ENCODE results near the gene SRPX2. TPM values are rescaled to one million over a fixed set of nuclear protein-coding genes. Genes with fewer than 3 reads are reported as not detected.

Gene SRPX2
- total RNA-seq, 4 donors from 2014 or later: 7.4 to 23.8 (median 15.1) TPM

DNA sequence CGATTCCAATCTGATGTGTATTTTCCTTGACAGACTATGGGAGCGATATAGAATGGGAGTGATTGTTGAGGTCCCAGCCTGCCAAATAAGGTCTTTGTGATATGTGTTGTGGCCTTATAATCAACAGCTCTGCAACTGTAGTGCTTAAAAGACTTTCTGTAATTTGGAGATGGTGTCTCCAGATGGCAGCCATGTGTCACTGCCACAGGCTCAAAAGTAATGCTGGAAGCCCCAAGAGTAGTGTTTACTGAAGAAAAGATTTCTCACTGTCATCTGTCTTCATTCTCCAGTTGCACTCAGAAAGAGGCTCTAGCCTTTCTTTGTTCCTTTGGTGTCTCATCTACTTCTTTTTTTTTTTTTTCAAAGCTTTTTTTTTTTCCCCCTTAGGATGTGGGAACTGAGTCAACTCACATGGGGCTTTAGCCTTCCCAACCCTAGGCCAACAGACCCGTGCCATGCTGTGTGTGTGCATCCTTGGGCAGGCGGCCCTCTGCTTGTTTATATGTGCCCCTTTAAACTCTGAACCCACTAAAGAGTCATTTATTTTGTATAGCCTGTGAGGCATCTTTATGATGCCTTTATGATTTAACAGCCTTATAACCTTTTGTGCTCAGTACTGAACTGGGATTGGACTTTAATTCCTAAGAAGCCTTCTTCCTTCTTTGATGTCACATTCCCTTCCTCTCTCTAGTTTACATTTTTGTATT, 15.6 kb downstream of the SRPX2 start:
- Histone ChIP-seq H3K27ac (no peak overlapping the region), H3K27me3 (no peaks in the 10 kb centered on the region), H3K4me3 (no peak overlapping the region), H3K4me1 (no peaks in the 10 kb centered on the region), H3K36me3 (no peaks in the 10 kb centered on the region), H3K9me3 (no peaks in the 10 kb centered on the region)
- no peak for TF ChIP-seq POLR2A (IDR thresholded peaks at IDR 0.05)
- TF ChIP-seq, protein P1, sequence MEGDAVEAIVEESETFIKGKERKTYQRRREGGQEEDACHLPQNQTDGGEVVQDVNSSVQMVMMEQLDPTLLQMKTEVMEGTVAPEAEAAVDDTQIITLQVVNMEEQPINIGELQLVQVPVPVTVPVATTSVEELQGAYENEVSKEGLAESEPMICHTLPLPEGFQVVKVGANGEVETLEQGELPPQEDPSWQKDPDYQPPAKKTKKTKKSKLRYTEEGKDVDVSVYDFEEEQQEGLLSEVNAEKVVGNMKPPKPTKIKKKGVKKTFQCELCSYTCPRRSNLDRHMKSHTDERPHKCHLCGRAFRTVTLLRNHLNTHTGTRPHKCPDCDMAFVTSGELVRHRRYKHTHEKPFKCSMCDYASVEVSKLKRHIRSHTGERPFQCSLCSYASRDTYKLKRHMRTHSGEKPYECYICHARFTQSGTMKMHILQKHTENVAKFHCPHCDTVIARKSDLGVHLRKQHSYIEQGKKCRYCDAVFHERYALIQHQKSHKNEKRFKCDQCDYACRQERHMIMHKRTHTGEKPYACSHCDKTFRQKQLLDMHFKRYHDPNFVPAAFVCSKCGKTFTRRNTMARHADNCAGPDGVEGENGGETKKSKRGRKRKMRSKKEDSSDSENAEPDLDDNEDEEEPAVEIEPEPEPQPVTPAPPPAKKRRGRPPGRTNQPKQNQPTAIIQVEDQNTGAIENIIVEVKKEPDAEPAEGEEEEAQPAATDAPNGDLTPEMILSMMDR (IDR thresholded peaks at IDR 0.05): no peak
- intact Hi-C loops (cut with DNase I; ENCODE audit: low total_unique reads): no loop called here
- DNase-seq: no peak

DNA sequence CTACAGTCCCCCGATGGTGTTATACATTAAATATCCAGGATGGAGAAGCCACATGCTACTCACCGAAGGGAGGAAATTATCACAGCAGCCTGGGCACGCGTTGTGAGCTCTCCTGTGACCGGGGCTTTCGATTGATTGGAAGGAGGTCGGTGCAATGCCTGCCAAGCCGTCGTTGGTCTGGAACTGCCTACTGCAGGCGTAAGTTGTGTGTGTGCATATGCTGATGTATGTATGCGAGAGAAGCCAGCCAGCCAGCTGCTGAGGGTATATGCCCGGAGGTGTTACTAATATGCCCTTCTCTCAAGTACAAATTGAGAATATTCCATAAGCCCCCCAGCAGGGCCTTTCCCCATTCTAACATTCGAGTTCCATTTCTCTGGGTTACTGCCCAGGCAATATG, 18.2 kb downstream of the SRPX2 start:
- no peak overlapping the region for H3K27ac ChIP-seq
- H3K36me3 ChIP-seq: no peaks in the 10 kb centered on the region
- no peaks in the 10 kb centered on the region for H3K27me3 ChIP-seq
- TF ChIP-seq, protein P1 (IDR thresholded peaks at IDR 0.05): no peak
- no peak for TF ChIP-seq POLR2A (IDR thresholded peaks at IDR 0.05)
- intact Hi-C loops (cut with DNase I; ENCODE audit: low total_unique reads): no loop called here
- DNase-seq: no peak
- H3K9me3 ChIP-seq: no peaks in the 10 kb centered on the region
- no peak overlapping the region for H3K4me3 ChIP-seq
- no peaks in the 10 kb centered on the region for H3K4me1 ChIP-seq

DNA sequence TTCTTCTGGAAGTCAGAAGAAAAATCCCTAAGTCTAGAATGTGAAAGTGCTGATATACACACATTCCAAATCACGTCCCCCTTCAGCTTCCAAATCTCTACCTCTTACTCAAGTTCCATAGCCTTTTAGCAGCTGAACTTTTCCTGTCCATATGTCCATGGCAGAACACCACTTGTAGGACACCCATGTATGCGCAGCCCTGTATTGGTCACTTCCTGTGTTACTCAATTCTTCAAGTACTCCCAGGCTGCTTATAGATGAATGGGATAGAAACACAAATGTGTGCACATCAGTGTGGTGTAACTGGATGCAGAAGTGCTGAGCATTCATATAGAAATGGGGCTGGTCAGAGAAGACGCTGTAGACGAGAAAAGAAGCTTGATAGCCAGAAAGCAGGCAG, 18.8 kb downstream of the SRPX2 start:
- no peaks in the 10 kb centered on the region for H3K36me3 ChIP-seq
- no peaks in the 10 kb centered on the region for H3K9me3 ChIP-seq
- no peak overlapping the region for H3K27ac ChIP-seq
- H3K4me1 ChIP-seq: no peaks in the 10 kb centered on the region
- no peak overlapping the region for H3K4me3 ChIP-seq
- no peak for DNase-seq
- no peak for TF ChIP-seq POLR2A (IDR thresholded peaks at IDR 0.05)
- TF ChIP-seq, protein P1 (IDR thresholded peaks at IDR 0.05): no peak
- no peaks in the 10 kb centered on the region for H3K27me3 ChIP-seq
- intact Hi-C loops (cut with DNase I; ENCODE audit: low total_unique reads): no loop called here

DNA sequence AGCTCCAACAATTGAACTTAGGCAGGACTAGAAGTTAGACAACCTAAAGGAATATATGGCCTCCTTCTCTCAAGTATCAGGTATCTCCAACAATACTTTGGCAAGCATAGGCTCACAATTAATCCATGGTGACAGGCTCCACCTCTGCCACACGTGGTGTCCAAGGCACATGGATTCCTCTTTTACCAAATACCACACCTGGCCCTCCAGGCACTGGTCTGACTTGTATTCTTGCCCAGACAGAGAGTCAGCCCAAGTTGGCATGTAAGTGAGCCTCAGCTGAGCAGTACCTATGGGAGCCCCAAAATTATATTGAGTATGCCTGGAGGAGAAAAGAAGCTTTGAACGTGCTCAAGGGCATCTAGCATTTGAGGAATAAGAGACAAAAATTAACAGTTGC, 19.6 kb downstream of the SRPX2 start:
- no peaks in the 10 kb centered on the region for H3K9me3 ChIP-seq
- TF ChIP-seq, protein P1 (IDR thresholded peaks at IDR 0.05): no peak
- no peak for TF ChIP-seq POLR2A (IDR thresholded peaks at IDR 0.05)
- no peak for DNase-seq
- H3K4me1 ChIP-seq: no peaks in the 10 kb centered on the region
- no peak overlapping the region for H3K4me3 ChIP-seq
- intact Hi-C loops (cut with DNase I; ENCODE audit: low total_unique reads): no loop called here
- no peaks in the 10 kb centered on the region for H3K27me3 ChIP-seq
- no peak overlapping the region for H3K27ac ChIP-seq
- H3K36me3 ChIP-seq: no peaks in the 10 kb centered on the region

DNA sequence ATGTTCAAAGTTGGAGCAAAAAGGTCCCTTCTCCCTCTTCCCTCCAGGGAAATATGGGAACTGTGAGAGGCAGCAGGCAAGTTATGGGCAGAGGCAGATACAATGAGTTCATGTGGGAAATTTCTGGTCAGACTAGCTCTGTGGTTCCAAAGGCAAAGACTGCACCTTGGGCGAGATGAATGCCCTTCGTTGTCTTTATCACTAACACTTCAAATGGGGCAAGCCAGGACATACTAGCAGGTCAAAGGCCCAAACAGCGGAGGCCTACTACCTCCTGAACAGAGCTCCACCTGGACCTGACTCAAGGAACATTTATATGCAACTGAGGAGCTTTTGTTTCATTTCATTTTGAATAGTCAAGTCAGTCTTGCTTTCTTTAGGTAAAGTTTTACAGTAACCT, 29.0 kb downstream of the SRPX2 start:
- Histone ChIP-seq H3K9me3 (no peaks in the 10 kb centered on the region), H3K27me3 (no peaks in the 10 kb centered on the region), H3K36me3 (no peaks in the 10 kb centered on the region), H3K4me3 (no peak overlapping the region), H3K27ac (peak overlapping the region in 1 of 2 donors; percentile 2), H3K4me1 (no peaks in the 10 kb centered on the region)
- intact Hi-C loops (cut with DNase I; ENCODE audit: low total_unique reads): no loop called here
- TF ChIP-seq POLR2A (IDR thresholded peaks at IDR 0.05): no peak
- TF ChIP-seq, protein P1 (IDR thresholded peaks at IDR 0.05): no peak
- no peak for DNase-seq

Measured in uterus (tissue), 4 donors.